ENCODE results near the gene ERVH48-1.

DNA sequence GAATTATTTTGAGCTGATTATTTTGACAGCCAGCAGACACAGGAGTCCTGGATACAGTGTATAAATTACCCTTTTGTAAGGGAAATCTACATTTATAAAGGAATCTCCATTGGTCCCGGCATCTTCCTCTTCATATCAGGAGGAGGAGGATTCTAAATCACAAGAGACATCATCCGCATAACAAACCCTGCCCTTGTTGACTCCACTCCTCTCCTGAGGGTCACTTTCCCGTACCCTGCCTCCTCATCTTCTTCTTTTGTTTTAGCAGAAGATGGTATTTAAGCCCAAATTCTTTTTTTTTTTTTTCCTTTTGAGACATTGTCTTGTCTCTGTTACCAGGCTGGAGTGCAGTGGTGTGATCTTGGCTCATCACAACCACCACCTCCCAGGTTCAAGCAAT is 34.3 kb upstream of the ERVH48-1 start:
- no peak for TF ChIP-seq EZH2 (IDR thresholded peaks at IDR 0.05; ENCODE audit: low read depth)
- TF ChIP-seq, protein P1, sequence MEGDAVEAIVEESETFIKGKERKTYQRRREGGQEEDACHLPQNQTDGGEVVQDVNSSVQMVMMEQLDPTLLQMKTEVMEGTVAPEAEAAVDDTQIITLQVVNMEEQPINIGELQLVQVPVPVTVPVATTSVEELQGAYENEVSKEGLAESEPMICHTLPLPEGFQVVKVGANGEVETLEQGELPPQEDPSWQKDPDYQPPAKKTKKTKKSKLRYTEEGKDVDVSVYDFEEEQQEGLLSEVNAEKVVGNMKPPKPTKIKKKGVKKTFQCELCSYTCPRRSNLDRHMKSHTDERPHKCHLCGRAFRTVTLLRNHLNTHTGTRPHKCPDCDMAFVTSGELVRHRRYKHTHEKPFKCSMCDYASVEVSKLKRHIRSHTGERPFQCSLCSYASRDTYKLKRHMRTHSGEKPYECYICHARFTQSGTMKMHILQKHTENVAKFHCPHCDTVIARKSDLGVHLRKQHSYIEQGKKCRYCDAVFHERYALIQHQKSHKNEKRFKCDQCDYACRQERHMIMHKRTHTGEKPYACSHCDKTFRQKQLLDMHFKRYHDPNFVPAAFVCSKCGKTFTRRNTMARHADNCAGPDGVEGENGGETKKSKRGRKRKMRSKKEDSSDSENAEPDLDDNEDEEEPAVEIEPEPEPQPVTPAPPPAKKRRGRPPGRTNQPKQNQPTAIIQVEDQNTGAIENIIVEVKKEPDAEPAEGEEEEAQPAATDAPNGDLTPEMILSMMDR (conservative IDR thresholded peaks at IDR 0.05) = no peak
